Measurements from ENCODE around the gene BRIP1.
"Not testable (repeated sequence)": the region's sequence is repeated elsewhere in the genome, so short reads cannot be mapped to it uniquely, and the experiment has no call there.

Gene BRIP1

GRCh38 chr17:61755078-61755477 is 108.2 kb downstream of the BRIP1 start:
- no peak for DNase-seq

GRCh38 chr17:61754124-61754523 is 109.2 kb downstream of the BRIP1 start:
- DNase-seq: no peak

GRCh38 chr17:61753696-61754095 is 109.6 kb downstream of the BRIP1 start:
- DNase-seq: no peak

- no peak for DNase-seq
Measured at GRCh38 chr17:61750656-61751055, 112.7 kb downstream of the BRIP1 start.

- no peak for DNase-seq
Measured at GRCh38 chr17:61749823-61750404, 113.4 kb downstream of the BRIP1 start.

- DNase-seq: no peak
Measured at GRCh38 chr17:61746248-61746985, 116.9 kb downstream of the BRIP1 start.

- no peak for DNase-seq
Measured at GRCh38 chr17:61744804-61745203, 118.5 kb downstream of the BRIP1 start.

- no peak for DNase-seq
Measured at GRCh38 chr17:61744252-61744651, 119.1 kb downstream of the BRIP1 start.

GRCh38 chr17:61743766-61744165 is 119.6 kb downstream of the BRIP1 start:
- DNase-seq: no peak

- no peak for DNase-seq
Measured at GRCh38 chr17:61739002-61739401, 124.3 kb downstream of the BRIP1 start.

- no peak for DNase-seq
Measured at GRCh38 chr17:61738249-61738648, 125.1 kb downstream of the BRIP1 start.

- DNase-seq: no peak
Measured at GRCh38 chr17:61737820-61738219, 125.5 kb downstream of the BRIP1 start.

- no peak for DNase-seq
Measured at GRCh38 chr17:61736438-61736837, 126.9 kb downstream of the BRIP1 start.

- DNase-seq: no peak
Measured at GRCh38 chr17:61735807-61736206, 127.5 kb downstream of the BRIP1 start.

GRCh38 chr17:61734466-61734865 is 128.9 kb downstream of the BRIP1 start:
- DNase-seq: no peak

- DNase-seq: no peak
Measured at GRCh38 chr17:61734012-61734411, 129.3 kb downstream of the BRIP1 start.

GRCh38 chr17:61733021-61733420 is 130.3 kb downstream of the BRIP1 start:
- no peak for DNase-seq

GRCh38 chr17:61732169-61732568 is 131.2 kb downstream of the BRIP1 start:
- DNase-seq: no peak

GRCh38 chr17:61731330-61731729 is 132.0 kb downstream of the BRIP1 start:
- DNase-seq: no peak

GRCh38 chr17:61729690-61730268 is 133.5 kb downstream of the BRIP1 start:
- no peak for DNase-seq

- no peak for DNase-seq
Measured at GRCh38 chr17:61728297-61728836, 135.0 kb downstream of the BRIP1 start.

GRCh38 chr17:61727798-61728197 is 135.5 kb downstream of the BRIP1 start:
- not testable (repeated sequence) for DNase-seq

GRCh38 chr17:61726977-61727376 is 136.4 kb downstream of the BRIP1 start:
- no peak for DNase-seq

GRCh38 chr17:61724777-61725176 is 138.6 kb downstream of the BRIP1 start:
- DNase-seq: no peak
